ENCODE data around the gene GAL.

The GAL gene

DNA sequence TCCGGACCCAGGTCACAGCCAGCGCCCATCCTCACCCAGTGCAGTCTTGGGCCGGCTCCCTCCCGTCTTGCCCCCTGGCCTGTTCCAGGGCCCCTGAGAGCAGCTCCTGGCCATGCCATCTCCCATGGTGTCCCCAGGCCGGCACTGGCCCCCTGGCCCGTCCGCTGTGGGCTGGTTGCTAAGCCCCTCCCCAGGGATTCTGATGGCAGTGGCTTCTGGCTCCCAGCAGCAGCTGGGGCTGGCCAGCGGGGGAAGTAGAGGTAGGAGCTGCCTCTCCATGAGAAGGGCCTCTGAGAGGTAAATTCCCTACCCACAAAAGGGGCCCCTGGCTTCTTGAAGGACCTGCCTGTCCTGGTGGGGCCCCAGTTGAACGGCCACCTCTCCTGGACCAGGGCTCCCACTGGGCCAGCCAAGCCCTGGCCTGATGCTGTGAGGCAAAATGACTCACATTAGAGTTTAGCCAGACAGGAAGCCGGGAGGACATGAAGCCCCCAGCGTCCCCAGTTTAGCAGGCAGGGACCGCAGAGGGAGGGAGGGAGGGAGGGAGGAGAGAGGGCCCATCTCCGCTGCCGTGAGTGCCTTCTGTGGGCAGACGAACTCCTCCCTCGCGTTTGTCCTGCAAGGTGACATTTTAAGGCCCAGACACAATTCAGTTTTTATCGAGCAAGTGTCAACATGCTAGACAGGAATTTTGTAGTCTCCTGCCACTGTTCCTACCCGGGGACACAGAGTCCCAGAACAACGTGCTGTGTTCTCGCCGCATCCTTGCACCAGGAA is 32.9 kb upstream of the GAL start:
- no peaks in the 10 kb centered on the region for H3K4me1 ChIP-seq (ENCODE audit: control insufficient read depth in 5 of 5, insufficient read depth in 5 of 5, low read length in 5 of 5)
- peaks cover 13 to 22% (median 18%) of the 10 kb centered on the region in 5 donors for H3K9me3 ChIP-seq (ENCODE audit: control insufficient read depth in 5 of 5, low read length in 5 of 5)
- peaks cover 18 to 30% (median 22%) of the 10 kb centered on the region in 5 donors for H3K27me3 ChIP-seq (ENCODE audit: control insufficient read depth in 5 of 5, insufficient read depth in 4 of 5, low read length in 5 of 5)
- no peak overlapping the region for H3K4me3 ChIP-seq (ENCODE audit: low read depth in 1 of 5, low read length in 5 of 5)
- no peak overlapping the region for H3K9ac ChIP-seq (ENCODE audit: low read length in 5 of 5)
- H3K27ac ChIP-seq (ENCODE audit: low read depth, low read length): no peak overlapping the region
- H3K36me3 ChIP-seq (ENCODE audit: control insufficient read depth in 5 of 5, insufficient read depth in 5 of 5, low read length in 5 of 5): no peaks in the 10 kb centered on the region

- Histone ChIP-seq H3K9me3 (ENCODE audit: control insufficient read depth in 5 of 5, low read length in 5 of 5) (peaks cover 8 to 16% (median 15%) of the 10 kb centered on the region in 5 donors), H3K9ac (ENCODE audit: low read length in 5 of 5) (no peak overlapping the region), H3K27ac (ENCODE audit: low read depth, low read length) (no peak overlapping the region), H3K36me3 (ENCODE audit: control insufficient read depth in 5 of 5, insufficient read depth in 5 of 5, low read length in 5 of 5) (no peaks in the 10 kb centered on the region), H3K27me3 (ENCODE audit: control insufficient read depth in 5 of 5, insufficient read depth in 4 of 5, low read length in 5 of 5) (peaks cover 18 to 30% (median 22%) of the 10 kb centered on the region in 5 donors), H3K4me1 (ENCODE audit: control insufficient read depth in 5 of 5, insufficient read depth in 5 of 5, low read length in 5 of 5) (no peaks in the 10 kb centered on the region), H3K4me3 (ENCODE audit: low read depth in 1 of 5, low read length in 5 of 5) (no peak overlapping the region)
Observed at GRCh38 chr11:68651985-68652682, 32.2 kb upstream of the GAL start.

- Histone ChIP-seq H3K36me3 (ENCODE audit: control insufficient read depth in 5 of 5, insufficient read depth in 5 of 5, low read length in 5 of 5) (no peaks in the 10 kb centered on the region), H3K27ac (ENCODE audit: low read depth, low read length) (no peak overlapping the region), H3K9ac (ENCODE audit: low read length in 5 of 5) (no peak overlapping the region), H3K4me3 (ENCODE audit: low read depth in 1 of 5, low read length in 5 of 5) (no peak overlapping the region), H3K4me1 (ENCODE audit: control insufficient read depth in 5 of 5, insufficient read depth in 5 of 5, low read length in 5 of 5) (no peaks in the 10 kb centered on the region), H3K9me3 (ENCODE audit: control insufficient read depth in 5 of 5, low read length in 5 of 5) (peaks cover 5 to 10% (median 9%) of the 10 kb centered on the region in 5 donors), H3K27me3 (ENCODE audit: control insufficient read depth in 5 of 5, insufficient read depth in 4 of 5, low read length in 5 of 5) (peaks cover 18 to 30% (median 22%) of the 10 kb centered on the region in 5 donors)
Observed at GRCh38 chr11:68652683-68653156, 31.6 kb upstream of the GAL start.

DNA sequence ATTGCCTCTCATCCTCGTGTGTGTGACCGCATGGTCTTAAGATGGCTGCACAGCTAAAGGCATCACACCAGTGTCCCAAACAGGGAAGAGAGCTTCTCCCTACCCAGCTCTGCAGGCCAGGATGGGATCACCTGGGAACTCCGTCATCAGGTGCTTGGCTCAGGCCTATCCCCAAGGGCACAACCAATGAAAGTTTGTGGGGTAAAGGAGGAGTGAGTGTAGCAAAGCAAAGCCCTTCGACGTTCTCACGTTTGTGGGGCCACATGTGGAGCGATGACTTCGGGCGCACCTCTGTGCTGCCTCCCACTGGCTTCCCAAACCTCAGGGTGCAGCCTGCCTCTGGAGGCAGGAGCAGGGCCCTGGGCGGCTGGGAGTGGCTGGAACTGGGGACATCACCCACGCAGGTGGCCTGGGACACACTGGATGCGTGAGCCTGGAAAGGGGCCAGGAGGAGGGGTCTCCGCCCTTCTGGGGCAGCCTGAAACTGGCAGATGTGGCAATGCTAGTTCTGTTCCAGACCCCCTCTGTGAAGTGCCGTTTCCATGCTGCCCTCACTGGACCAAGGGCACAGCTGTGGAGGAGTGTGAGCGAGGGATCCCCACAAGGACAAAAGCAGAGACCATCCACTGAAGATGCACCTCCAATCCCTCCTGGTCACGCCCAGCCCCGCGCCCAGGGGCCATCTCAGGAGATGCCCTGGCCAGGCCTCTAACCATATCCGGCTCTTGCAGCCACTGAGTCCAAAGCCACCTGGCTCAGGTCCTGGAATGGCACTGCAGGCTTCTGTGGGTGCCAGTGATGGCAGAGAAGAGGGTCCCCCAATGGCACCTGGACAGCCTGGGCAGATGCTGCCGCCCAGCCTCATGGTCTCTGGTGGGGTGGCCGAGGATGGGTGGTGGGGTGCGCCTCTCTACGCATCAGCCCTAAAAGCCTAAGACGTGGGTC is 30.6 kb upstream of the GAL start:
- H3K4me3 ChIP-seq (ENCODE audit: low read depth in 1 of 5, low read length in 5 of 5): no peak overlapping the region
- peaks cover 18 to 30% (median 22%) of the 10 kb centered on the region in 5 donors for H3K27me3 ChIP-seq (ENCODE audit: control insufficient read depth in 5 of 5, insufficient read depth in 4 of 5, low read length in 5 of 5)
- H3K4me1 ChIP-seq (ENCODE audit: control insufficient read depth in 5 of 5, insufficient read depth in 5 of 5, low read length in 5 of 5): peaks cover 0 to 2% (median 1%) of the 10 kb centered on the region in 5 donors
- H3K9me3 ChIP-seq (ENCODE audit: control insufficient read depth in 5 of 5, low read length in 5 of 5): peaks cover 5 to 10% (median 8%) of the 10 kb centered on the region in 5 donors
- H3K27ac ChIP-seq (ENCODE audit: low read depth, low read length): no peak overlapping the region
- no peak overlapping the region for H3K9ac ChIP-seq (ENCODE audit: low read length in 5 of 5)
- H3K36me3 ChIP-seq (ENCODE audit: control insufficient read depth in 5 of 5, insufficient read depth in 5 of 5, low read length in 5 of 5): no peaks in the 10 kb centered on the region

DNA sequence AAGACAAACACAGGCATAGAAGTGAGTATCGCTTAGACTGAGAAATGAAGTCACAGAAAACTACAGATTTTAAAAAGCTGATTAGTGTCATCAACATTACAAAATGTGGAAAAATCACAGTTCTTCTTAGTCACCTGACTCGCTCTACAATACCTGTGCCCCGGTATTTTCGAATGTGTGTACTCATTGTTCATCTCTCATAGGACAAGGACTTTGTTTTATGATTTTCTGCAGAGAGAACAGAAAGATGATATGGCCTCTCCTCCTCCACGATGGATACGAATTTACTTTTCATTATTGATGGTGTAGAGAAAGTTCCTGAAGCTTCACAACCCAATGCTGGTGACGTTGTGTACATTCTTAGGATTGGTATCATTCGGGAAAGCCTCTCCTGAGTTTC is 29.4 kb upstream of the GAL start:
- Histone ChIP-seq H3K4me3 (ENCODE audit: low read depth in 1 of 5, low read length in 5 of 5) (no peak overlapping the region), H3K27ac (ENCODE audit: low read depth, low read length) (no peak overlapping the region), H3K36me3 (ENCODE audit: control insufficient read depth in 5 of 5, insufficient read depth in 5 of 5, low read length in 5 of 5) (no peaks in the 10 kb centered on the region), H3K9me3 (ENCODE audit: control insufficient read depth in 5 of 5, low read length in 5 of 5) (peaks cover 5 to 10% (median 8%) of the 10 kb centered on the region in 5 donors), H3K27me3 (ENCODE audit: control insufficient read depth in 5 of 5, insufficient read depth in 4 of 5, low read length in 5 of 5) (peaks cover 18 to 29% (median 19%) of the 10 kb centered on the region in 5 donors), H3K9ac (ENCODE audit: low read length in 5 of 5) (no peak overlapping the region), H3K4me1 (ENCODE audit: control insufficient read depth in 5 of 5, insufficient read depth in 5 of 5, low read length in 5 of 5) (peaks cover 1 to 13% (median 12%) of the 10 kb centered on the region in 5 donors)

GRCh38 chr11:68655406-68655805 is 28.9 kb upstream of the GAL start:
- Histone ChIP-seq H3K9me3 (ENCODE audit: control insufficient read depth in 5 of 5, low read length in 5 of 5) (peaks cover 5 to 10% (median 8%) of the 10 kb centered on the region in 5 donors), H3K4me3 (ENCODE audit: low read depth in 1 of 5, low read length in 5 of 5) (no peak overlapping the region), H3K36me3 (ENCODE audit: control insufficient read depth in 5 of 5, insufficient read depth in 5 of 5, low read length in 5 of 5) (no peaks in the 10 kb centered on the region), H3K4me1 (ENCODE audit: control insufficient read depth in 5 of 5, insufficient read depth in 5 of 5, low read length in 5 of 5) (peaks cover 1 to 13% (median 12%) of the 10 kb centered on the region in 5 donors), H3K27ac (ENCODE audit: low read depth, low read length) (no peak overlapping the region), H3K27me3 (ENCODE audit: control insufficient read depth in 5 of 5, insufficient read depth in 4 of 5, low read length in 5 of 5) (peaks cover 15 to 24% (median 19%) of the 10 kb centered on the region in 5 donors), H3K9ac (ENCODE audit: low read length in 5 of 5) (no peak overlapping the region)

- Histone ChIP-seq H3K27me3 (ENCODE audit: control insufficient read depth in 5 of 5, insufficient read depth in 4 of 5, low read length in 5 of 5) (peaks cover 12 to 22% (median 18%) of the 10 kb centered on the region in 5 donors), H3K4me3 (ENCODE audit: low read depth in 1 of 5, low read length in 5 of 5) (no peak overlapping the region), H3K27ac (ENCODE audit: low read depth, low read length) (no peak overlapping the region), H3K4me1 (ENCODE audit: control insufficient read depth in 5 of 5, insufficient read depth in 5 of 5, low read length in 5 of 5) (peaks cover 1 to 13% (median 12%) of the 10 kb centered on the region in 5 donors), H3K36me3 (ENCODE audit: control insufficient read depth in 5 of 5, insufficient read depth in 5 of 5, low read length in 5 of 5) (no peaks in the 10 kb centered on the region), H3K9ac (ENCODE audit: low read length in 5 of 5) (no peak overlapping the region), H3K9me3 (ENCODE audit: control insufficient read depth in 5 of 5, low read length in 5 of 5) (peaks cover 5 to 10% (median 8%) of the 10 kb centered on the region in 5 donors)
Observed at GRCh38 chr11:68655806-68656205, 28.5 kb upstream of the GAL start.

DNA sequence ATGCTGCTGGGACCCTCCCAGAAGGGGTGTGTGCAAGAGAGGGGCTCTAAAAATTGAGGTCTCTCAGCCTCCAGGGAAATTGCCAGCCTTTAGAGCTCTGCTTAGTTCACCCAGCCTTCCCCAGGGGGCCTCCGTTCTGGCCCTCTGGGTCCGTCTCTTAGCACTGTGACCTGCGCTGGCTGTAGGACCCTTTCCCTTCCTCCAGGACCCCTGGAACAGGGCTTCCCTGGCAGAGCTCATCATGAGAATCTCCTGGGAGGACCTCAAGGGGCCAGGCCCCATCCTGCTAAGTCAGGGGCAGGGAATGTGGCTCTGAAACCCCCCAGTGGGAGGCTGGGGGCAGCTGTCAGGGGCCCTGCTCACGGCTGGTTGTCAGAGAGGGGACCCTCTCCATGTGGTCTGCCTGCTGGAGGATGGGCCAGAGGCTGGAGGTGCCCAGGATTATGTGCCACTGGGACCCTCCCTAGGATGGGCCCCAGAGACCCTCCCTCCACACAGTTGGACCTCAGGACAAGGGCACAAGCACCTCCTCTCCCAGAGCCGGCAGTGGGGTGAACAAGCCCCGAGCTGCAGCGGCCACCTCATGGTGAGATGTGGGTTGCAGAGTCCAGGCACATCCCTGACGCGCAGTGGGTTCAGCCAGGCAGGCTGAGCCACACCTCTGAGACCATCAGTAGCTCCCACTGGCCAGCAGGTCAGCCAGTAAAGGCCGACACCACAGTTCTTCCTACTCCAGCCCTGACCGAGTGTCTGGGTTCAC is 27.1 kb upstream of the GAL start:
- Histone ChIP-seq H3K27me3 (ENCODE audit: control insufficient read depth in 5 of 5, insufficient read depth in 4 of 5, low read length in 5 of 5) (peaks cover 6 to 12% (median 10%) of the 10 kb centered on the region in 5 donors), H3K4me3 (ENCODE audit: low read depth in 1 of 5, low read length in 5 of 5) (no peak overlapping the region), H3K9ac (ENCODE audit: low read length in 5 of 5) (no peak overlapping the region), H3K9me3 (ENCODE audit: control insufficient read depth in 5 of 5, low read length in 5 of 5) (peaks cover 5 to 10% (median 8%) of the 10 kb centered on the region in 5 donors), H3K4me1 (ENCODE audit: control insufficient read depth in 5 of 5, insufficient read depth in 5 of 5, low read length in 5 of 5) (peaks cover 1 to 13% (median 12%) of the 10 kb centered on the region in 5 donors), H3K27ac (ENCODE audit: low read depth, low read length) (no peak overlapping the region), H3K36me3 (ENCODE audit: control insufficient read depth in 5 of 5, insufficient read depth in 5 of 5, low read length in 5 of 5) (no peaks in the 10 kb centered on the region)

DNA sequence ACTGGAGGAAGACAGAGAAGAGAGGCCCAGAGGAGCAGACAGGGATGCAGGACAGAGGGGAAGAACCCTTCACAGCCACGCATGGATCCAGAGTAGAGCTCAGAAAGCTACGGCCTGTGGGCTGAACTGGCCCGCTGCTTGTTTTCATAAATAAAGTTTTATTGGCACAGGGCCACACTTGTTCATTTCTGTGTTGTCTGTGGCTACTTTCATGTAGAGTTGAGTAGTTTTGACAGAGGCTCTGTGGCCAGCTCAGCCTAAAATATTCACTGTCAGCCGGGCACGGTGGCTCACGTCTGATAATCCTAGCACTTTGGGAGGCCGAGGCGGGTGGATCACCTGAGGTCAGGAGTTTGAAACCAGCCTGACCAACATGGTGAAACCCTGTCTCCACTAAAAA is 26.2 kb upstream of the GAL start:
- H3K4me3 ChIP-seq (ENCODE audit: low read depth in 1 of 5, low read length in 5 of 5): no peak overlapping the region
- no peak overlapping the region for H3K9ac ChIP-seq (ENCODE audit: low read length in 5 of 5)
- H3K4me1 ChIP-seq (ENCODE audit: control insufficient read depth in 5 of 5, insufficient read depth in 5 of 5, low read length in 5 of 5): peaks cover 1 to 13% (median 12%) of the 10 kb centered on the region in 5 donors
- H3K27ac ChIP-seq (ENCODE audit: low read depth, low read length): no peak overlapping the region
- H3K9me3 ChIP-seq (ENCODE audit: control insufficient read depth in 5 of 5, low read length in 5 of 5): peaks cover 5 to 10% (median 8%) of the 10 kb centered on the region in 5 donors
- H3K27me3 ChIP-seq (ENCODE audit: control insufficient read depth in 5 of 5, insufficient read depth in 4 of 5, low read length in 5 of 5): peaks cover 0 to 7% (median 6%) of the 10 kb centered on the region in 5 donors
- H3K36me3 ChIP-seq (ENCODE audit: control insufficient read depth in 5 of 5, insufficient read depth in 5 of 5, low read length in 5 of 5): no peaks in the 10 kb centered on the region
